ENCODE data around the gene NEURL2. TPM values are rescaled to one million over a fixed set of nuclear protein-coding genes. Genes with fewer than 3 reads are reported as not detected.

Gene NEURL2
- total and polyA plus RNA-seq, 10 donors: 2.7 to 19.4 (median 5.5) TPM

- Histone ChIP-seq H3K4me3 (no peak overlapping the region), H3K4me1 (peaks cover 13 to 44% (median 18%) of the 10 kb centered on the region in 6 donors), H3K9me3 (no peaks in the 10 kb centered on the region), H3K36me3 (peaks cover 0 to 95% (median 49%) of the 10 kb centered on the region in 6 donors), H3K27me3 (replicated peaks in 1 of 7) (no peaks in the 10 kb centered on the region), H3K27ac (no peak overlapping the region)
- WGBS, 5 donors: 65 to 100% (median 91%) methylated on average over 1 of the region's 1 CpG
- DNase-seq: no peak
- no peak for TF ChIP-seq POLR2A (IDR thresholded peaks at IDR 0.05)
- TF ChIP-seq CTCF (IDR thresholded peaks at IDR 0.05 in 8 of 11, conservative IDR thresholded peaks at IDR 0.05 in 3 of 11): no peak
- TF ChIP-seq POLR2AphosphoS5 (IDR thresholded peaks at IDR 0.05): no peak
- intact Hi-C loops (cut with DNase I; ENCODE audit: low total_unique reads): no loop called here
These were observed 40.1 kb downstream of the NEURL2 start for GRCh38 chr20:45850926-45851325.

GRCh38 chr20:45850238-45850637, 40.8 kb downstream of the NEURL2 start:
- Histone ChIP-seq H3K4me1 (peaks cover 6 to 37% (median 12%) of the 10 kb centered on the region in 6 donors), H3K36me3 (peaks cover 0 to 100% (median 56%) of the 10 kb centered on the region in 6 donors), H3K4me3 (no peak overlapping the region), H3K27me3 (replicated peaks in 1 of 7) (no peaks in the 10 kb centered on the region), H3K9me3 (no peaks in the 10 kb centered on the region), H3K27ac (no peak overlapping the region)
- 85 to 100% (median 96%) methylated on average over 2 of the region's 2 CpGs for WGBS, 5 donors
- TF ChIP-seq CTCF (IDR thresholded peaks at IDR 0.05 in 8 of 11, conservative IDR thresholded peaks at IDR 0.05 in 3 of 11): no peak
- no peak for TF ChIP-seq POLR2AphosphoS5 (IDR thresholded peaks at IDR 0.05)
- TF ChIP-seq POLR2A (IDR thresholded peaks at IDR 0.05): no peak
- no peak for DNase-seq
- intact Hi-C loops (cut with DNase I; ENCODE audit: low total_unique reads): no loop called here

GRCh38 chr20:45848969-45849582, 41.9 kb downstream of the NEURL2 start:
- Histone ChIP-seq H3K4me3 (no peak overlapping the region), H3K36me3 (peaks cover 0 to 100% (median 65%) of the 10 kb centered on the region in 6 donors), H3K27ac (no peak overlapping the region), H3K9me3 (no peaks in the 10 kb centered on the region), H3K4me1 (peaks cover 0 to 26% (median 2%) of the 10 kb centered on the region in 6 donors), H3K27me3 (replicated peaks in 1 of 7) (no peaks in the 10 kb centered on the region)
- intact Hi-C loops (cut with DNase I; ENCODE audit: low total_unique reads): no loop called here
- WGBS, 5 donors: 93 to 97% (median 95%) methylated on average over 8 of the region's 8 CpGs
- DNase-seq: no peak
- TF ChIP-seq CTCF (IDR thresholded peaks at IDR 0.05 in 8 of 11, conservative IDR thresholded peaks at IDR 0.05 in 3 of 11) (no peak), POLR2A (IDR thresholded peaks at IDR 0.05) (no peak), POLR2AphosphoS5 (IDR thresholded peaks at IDR 0.05) (no peak)

GRCh38 chr20:45848421-45848820, 42.6 kb downstream of the NEURL2 start:
- intact Hi-C loops (cut with DNase I; ENCODE audit: low total_unique reads): no loop called here
- WGBS, 5 donors: 94 to 100% (median 96%) methylated on average over 5 to 8 of the region's 8 CpGs
- Histone ChIP-seq H3K27ac (no peak overlapping the region), H3K36me3 (peaks cover 0 to 100% (median 68%) of the 10 kb centered on the region in 6 donors), H3K4me1 (peaks cover 0 to 22% (median under 1%) of the 10 kb centered on the region in 6 donors), H3K27me3 (replicated peaks in 1 of 7) (no peaks in the 10 kb centered on the region), H3K4me3 (no peak overlapping the region), H3K9me3 (no peaks in the 10 kb centered on the region)
- TF ChIP-seq POLR2A (IDR thresholded peaks at IDR 0.05) (no peak), CTCF (IDR thresholded peaks at IDR 0.05 in 8 of 11, conservative IDR thresholded peaks at IDR 0.05 in 3 of 11) (no peak), POLR2AphosphoS5 (IDR thresholded peaks at IDR 0.05) (peak in 2 of 3 donors; percentile 23 to 44)
- no peak for DNase-seq

All from spleen (tissue), 11 donors.